GM19324 (cell line): ENCODE measurements around the gene ACSL5.
"Not testable (repeated sequence)": the region's sequence is repeated elsewhere in the genome, so short reads cannot be mapped to it uniquely, and the experiment has no call there.

ENCODE experiments used
- ATAC-seq: cut with Tn5 transposase; IDR thresholded peaks from one replicate; pipeline ENCODE4 v1.9.1; 2021; ENCODE audit warnings: mild to moderate bottlenecking, moderate library complexity; ENCODE audit not compliant: unreplicated experiment, low FRiP score

Gene ACSL5

DNA sequence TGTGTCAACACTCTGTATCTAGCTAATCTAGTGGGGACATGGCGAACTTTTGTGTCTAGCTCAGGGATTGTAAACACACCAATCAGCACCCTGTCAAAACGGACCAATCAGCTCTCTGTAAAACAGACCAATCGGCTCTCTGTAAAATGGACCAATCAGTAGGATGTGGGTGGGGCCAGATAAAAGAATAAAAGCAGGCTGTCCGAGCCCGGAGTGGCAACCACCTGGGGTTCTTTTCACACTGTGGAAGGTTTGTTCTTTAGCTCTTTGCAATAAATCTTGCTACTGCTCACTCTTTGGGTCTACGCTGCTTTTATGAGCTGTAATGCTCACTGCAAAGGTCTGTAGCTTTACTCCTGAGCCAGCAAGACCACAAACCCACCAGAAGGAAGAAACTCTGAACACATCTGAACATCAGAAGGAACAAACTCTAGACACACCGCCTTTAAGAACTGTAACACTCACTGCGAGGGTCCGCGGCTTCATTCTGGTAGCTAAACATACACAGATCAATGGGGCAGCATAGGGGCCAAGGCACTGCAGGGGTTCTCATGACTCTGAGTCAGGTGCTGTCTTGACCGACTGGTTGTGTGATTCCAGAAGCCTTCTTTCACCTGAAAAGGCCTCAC is 1.6 kb upstream of the ACSL5 start:
- ATAC-seq, result not testable (repeated sequence)

DNA sequence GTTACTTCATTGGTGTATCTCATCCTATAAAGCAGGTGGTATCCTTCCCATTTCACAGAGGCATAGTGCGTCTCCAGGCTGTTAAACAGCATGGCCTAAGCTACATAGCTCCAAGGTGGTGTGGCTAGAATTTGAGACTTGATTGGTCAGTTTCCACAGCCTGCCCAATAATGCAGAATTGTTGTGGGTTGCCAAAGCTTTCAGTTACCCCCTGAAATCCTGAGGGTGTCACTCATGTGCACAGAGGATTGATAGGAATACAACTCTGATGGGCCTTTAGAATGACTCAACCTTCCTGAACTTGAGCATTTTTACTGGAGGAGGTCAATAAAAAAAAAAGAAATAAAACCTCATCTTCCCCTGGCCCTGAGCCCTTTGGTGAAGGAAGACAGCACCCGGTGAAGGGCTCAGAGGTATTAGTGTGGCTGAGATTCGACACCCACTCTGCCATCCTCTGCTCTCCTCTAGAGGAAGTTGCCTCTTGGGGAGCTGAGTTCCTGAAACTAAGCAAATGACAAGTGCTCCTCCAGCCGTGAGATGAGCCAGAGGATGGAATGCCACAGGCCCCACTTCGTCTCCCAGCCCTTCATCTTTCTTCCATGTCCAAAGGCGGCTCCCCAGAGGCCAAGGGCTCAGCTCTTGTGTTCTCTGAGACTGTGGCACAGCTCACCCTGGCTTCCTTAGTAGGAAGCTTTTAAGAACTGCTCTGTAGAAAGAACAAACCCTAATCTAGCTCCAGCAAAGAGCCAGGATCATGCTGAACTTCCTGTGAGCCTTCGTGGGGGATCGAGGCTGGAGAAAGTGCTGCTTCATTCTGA is 1.0 kb downstream of the ACSL5 start:
- ATAC-seq, result no peak

GRCh38 chr10:112375721-112376395 is 1.9 kb downstream of the ACSL5 start:
- ATAC-seq, result peak; percentile 87

DNA sequence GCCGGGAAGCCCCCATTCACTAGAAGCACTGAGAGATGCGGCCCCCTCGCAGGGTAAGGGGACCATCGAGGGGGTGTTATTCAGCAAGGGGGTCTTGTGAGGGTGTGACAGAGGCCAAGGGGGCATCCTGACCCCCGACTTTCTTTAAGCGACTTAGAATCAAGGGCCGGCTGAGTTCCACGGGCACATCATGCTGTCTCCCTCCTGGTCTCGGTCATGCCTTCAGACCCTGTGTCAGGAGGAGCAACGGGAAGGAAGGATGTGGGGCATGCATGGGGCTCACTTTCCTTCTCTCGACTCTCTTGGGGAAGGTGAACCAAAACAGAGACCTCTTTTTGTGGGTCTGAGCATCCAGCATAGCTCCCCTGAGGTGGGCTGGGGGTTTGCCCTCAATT is 2.5 kb downstream of the ACSL5 start:
- peak; percentile 27 for ATAC-seq

DNA sequence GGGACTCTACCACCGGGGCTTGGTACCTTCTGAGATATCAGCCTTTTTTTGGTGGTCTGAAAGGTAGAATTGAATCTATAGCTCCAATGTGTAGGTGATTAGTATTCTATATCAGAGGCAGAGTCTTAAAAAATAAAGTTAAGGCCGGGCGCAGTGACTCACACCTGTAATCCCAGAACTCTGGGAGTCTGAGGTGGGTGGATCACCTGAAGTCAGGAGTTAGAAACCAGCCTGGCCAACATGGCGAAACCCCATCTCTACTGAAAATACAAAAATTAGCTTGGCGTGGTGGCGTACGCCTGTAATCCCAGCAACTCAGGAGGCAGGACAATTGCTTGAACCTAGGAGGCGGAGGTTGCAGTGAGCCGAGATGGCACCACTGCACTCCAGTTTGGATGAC is 3.2 kb downstream of the ACSL5 start:
- ATAC-seq, result not testable (repeated sequence)

DNA sequence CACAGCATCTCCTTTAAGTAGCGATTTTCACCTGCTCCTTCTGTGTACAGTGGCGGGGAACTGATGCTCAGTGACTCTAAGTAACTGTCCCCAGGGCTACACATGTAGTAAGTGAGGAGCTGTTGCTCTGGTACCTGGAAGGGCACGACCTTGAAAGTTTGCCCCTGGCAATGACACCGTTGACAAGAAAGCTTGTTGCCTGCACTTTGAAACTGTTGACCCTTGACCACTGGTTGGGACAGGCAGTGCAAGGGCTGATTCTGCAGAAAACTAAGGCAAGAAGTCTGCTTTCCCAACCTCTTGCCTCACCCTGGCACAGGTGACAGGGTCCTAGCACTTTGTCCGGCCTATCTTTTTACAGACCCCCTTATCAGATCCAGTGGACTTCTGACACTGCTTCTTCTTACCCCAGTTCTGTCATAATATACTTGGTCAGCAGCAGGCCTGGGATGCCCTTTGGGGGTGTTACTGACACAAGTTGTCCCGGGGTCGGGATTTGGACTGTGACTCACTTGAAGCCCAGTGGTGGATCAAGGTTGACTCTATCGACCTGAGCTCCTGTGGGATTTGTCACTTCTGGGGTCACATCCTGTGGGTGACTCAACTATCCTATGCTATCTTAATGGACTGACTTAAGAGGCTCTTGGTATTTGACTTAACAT is 5.8 kb downstream of the ACSL5 start:
- no peak for ATAC-seq

GRCh38 chr10:112382515-112383235 is 8.8 kb downstream of the ACSL5 start:
- no peak for ATAC-seq

- ATAC-seq, result no peak
These were observed 9.4 kb downstream of the ACSL5 start for GRCh38 chr10:112383325-112383724.

DNA sequence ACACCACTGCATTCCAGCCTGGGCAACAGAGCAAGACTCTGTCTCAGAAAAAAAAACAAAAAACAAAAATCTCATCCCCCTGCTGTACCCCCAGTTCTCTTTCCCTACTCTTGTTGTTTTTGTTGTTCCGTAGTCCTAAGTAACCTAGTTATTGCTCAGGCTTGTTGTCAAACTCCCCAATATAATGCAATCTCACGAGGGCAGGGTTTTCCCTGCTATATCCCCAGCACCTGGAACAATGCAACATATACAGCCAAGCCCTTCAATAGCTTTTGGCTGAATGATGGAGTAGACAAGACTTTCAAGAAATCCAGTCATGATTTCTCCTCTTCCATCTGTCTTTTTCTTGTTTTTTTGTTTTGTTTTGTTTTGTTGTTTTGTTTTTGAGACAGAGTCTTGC is 10.2 kb downstream of the ACSL5 start:
- ATAC-seq, result no peak

GRCh38 chr10:112385201-112385600 is 11.3 kb downstream of the ACSL5 start:
- ATAC-seq, result no peak

GRCh38 chr10:112388056-112388455 is 14.1 kb downstream of the ACSL5 start:
- not testable (repeated sequence) for ATAC-seq

DNA sequence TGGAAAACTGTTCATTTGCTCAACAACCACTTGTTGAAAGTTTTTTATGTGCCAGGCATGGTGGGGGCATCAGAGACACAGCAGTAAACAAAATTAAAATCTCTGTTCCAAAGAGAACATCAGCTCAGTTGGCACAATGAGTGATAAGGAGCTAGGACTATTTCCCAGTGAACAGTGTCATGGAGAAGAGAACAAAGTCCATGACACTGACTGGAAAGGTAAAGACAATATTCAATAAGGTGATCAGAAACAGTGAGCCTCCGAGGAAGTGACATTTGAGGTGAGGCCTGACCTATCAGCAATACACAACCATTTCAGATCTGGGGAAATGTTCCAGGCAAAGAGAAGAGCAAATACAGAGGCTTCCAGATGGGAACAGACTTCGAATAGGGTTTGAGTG is 14.6 kb downstream of the ACSL5 start:
- ATAC-seq, result no peak

GRCh38 chr10:112389271-112389822 is 15.4 kb downstream of the ACSL5 start:
- ATAC-seq, result peak; percentile 41

- ATAC-seq, result no peak
These were observed 16.3 kb downstream of the ACSL5 start for GRCh38 chr10:112390125-112390703.

DNA sequence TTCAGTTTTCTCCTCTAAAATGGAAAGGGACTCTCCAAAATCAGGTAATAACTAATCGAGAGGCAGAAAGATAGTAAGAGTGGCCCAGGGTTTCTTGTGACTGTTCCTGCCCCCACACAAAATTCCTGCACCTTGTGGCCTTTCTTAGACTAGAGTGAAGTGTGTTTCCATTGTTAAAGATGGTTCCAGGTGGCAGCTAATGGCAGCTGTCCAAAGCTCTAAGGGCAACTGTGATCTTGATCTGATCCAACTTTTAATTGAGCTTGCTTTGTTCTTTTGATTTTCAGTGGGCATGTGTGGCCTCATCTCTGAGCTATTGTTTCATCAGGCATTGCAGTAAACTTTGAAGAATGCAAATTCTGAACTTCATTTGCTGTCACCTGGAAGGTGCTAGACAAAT is 19.4 kb downstream of the ACSL5 start:
- ATAC-seq, result no peak

GRCh38 chr10:112393827-112394226 is 19.9 kb downstream of the ACSL5 start:
- ATAC-seq, result no peak

- ATAC-seq, result no peak
These were observed 20.6 kb downstream of the ACSL5 start for GRCh38 chr10:112394475-112394875.

DNA sequence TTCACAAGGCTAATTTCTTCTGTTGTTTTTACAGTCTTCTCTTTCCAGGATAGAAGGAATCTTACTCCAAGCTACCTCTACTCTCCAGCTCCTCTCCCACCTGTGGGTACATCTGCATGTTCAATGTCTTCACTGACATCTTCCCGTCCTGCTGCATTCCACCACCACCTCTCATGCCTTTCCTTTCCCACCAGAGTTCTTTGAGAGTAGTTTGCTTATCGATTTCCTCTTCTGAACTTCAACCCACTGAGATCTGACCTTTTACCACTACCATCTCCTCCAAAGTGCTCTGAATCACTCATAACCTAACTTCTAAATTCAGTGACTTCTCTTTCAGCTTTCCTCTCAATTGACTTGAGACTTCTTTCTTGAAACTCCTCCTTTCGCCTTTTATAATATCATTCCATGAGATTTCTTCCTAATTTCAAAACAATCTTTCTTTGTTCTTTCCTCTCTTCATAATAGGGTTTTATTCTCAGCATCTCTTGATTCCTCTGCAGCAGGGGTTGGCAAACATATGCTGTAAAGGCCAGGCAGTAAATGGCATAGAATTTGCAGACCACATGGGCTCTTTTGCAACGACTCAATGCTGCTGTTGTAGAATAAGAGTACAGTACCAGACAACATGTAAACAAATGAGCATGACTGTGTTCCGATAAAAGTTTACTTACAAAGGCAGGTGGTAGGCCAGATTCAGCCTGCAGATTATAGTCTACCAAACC is 22.1 kb downstream of the ACSL5 start:
- ATAC-seq, result no peak

DNA sequence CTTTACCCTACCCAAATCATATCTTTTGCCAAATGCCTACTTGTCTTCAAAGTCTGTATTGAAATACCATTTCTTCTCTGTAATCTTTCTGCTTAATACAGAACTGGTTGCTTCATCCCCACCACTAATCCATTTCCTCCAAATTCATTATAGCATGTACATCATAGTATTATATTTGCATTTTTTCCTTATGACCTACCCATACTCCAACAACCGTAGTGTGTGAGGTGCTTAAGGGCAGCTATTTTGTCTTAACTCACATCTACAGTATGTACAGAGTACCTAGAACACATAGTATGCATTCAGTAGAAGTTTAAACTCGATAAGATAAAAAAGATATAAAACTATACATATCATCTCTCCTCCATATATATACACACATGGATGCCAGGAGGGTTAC is 23.7 kb downstream of the ACSL5 start:
- ATAC-seq, result no peak
